Mucosa of descending colon (tissue), 3 donors: Measurements from ENCODE around the gene SCYGR7. TPM values are rescaled to one million over a fixed set of nuclear protein-coding genes. Genes with fewer than 3 reads are reported as not detected.
"Not testable (repeated sequence)": the region's sequence is repeated elsewhere in the genome, so short reads cannot be mapped to it uniquely, and the experiment has no call there.

Source experiments
- ATAC-seq: fragments of 200-7000 bp; cut with Tn5 transposase; one replicate; pipeline ENCODE4 v1.9.1; 2020; ENCODE audit warnings: mild to moderate bottlenecking, moderate library complexity
- DNase-seq, 3 donors: peaks; one replicate each; pipeline ENCODE4 v3.0.0-alpha.2; 2020
- H3K36me3 ChIP-seq: fragments of 200-600 bp; one replicate; pipeline ENCODE4 v1.8.0; 2021; ENCODE audit warnings: low read depth, mild to moderate bottlenecking
- H3K4me1 ChIP-seq: fragments of 200-600 bp; one replicate; pipeline ENCODE4 v1.8.0; 2021; ENCODE audit warnings: low read depth, mild to moderate bottlenecking
- H3K4me3 ChIP-seq: fragments of 200-600 bp; one replicate; pipeline ENCODE4 v1.8.0; 2021; ENCODE audit warnings: mild to moderate bottlenecking
- H3K9me3 ChIP-seq: fragments of 200-600 bp; one replicate; pipeline ENCODE4 v1.8.0; 2021; ENCODE audit warnings: mild to moderate bottlenecking
- intact Hi-C, 2 donors: fragments of 100-400 bp; cut with DNase I in 1 of 2; cut with micrococcal nuclease in 1 of 2; formaldehyde crosslinking; loops; one replicate each; pipeline versions ENCODE4 v1.11.0 to v1.11.1; 2022; cut with DNase I, micrococcal nuclease
- total RNA-seq, 3 donors: library from RNA; stranded (reverse); fragmentation: NEBNext Ultra II Directional in 2 of 3; extraction: Animal tissue kit (Norgen Biotek cat#: 25700) in 2 of 3; gene quantifications; one replicate each; pipeline versions ENCODE4 v1.2.1 to v1.2.4, GENCODE V29; 2021 to 2023
- TF ChIP-seq, protein P1 (sequence below): fragments of 200-600 bp; IDR thresholded peaks from one replicate; pipeline ENCODE4 v1.8.0; 2022; ENCODE audit warnings: antibody characterized with exemption, mild to moderate bottlenecking
- donor health status: DM: no; HTN: no; CAD: no; lungs with moderate emphysema.
- donor health status: DM: no; HTN: no; CAD: no.
- donor health status: DM: no; HTN: yes; CAD: no.

SCYGR7 gene
- total RNA-seq, 3 donors from 2014 or later: not detected

DNA sequence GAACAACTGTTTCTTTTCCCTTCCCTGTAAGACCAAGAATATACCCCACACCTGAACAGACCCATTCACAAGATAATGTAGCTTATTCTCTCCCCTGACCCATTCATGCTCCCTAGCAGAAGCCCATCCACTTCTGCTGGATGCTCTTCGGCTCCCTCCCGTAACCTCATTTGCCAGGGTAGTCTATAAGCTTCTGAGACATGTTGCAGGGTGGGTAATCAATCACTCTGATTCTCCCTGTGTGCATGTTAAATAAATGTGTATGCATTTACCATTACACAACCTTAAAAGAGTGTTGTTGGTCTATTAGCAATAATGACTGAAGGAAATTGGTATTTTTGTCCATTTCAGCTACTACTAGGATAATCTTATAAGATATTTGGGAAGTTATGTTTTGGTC, 11.6 kb upstream of the SCYGR7 start:
- Histone ChIP-seq H3K9me3 (no peaks in the 10 kb centered on the region), H3K4me1 (no peaks in the 10 kb centered on the region), H3K36me3 (no peaks in the 10 kb centered on the region), H3K4me3 (no peak overlapping the region)
- intact Hi-C loops: no loop called here
- TF ChIP-seq, protein P1, sequence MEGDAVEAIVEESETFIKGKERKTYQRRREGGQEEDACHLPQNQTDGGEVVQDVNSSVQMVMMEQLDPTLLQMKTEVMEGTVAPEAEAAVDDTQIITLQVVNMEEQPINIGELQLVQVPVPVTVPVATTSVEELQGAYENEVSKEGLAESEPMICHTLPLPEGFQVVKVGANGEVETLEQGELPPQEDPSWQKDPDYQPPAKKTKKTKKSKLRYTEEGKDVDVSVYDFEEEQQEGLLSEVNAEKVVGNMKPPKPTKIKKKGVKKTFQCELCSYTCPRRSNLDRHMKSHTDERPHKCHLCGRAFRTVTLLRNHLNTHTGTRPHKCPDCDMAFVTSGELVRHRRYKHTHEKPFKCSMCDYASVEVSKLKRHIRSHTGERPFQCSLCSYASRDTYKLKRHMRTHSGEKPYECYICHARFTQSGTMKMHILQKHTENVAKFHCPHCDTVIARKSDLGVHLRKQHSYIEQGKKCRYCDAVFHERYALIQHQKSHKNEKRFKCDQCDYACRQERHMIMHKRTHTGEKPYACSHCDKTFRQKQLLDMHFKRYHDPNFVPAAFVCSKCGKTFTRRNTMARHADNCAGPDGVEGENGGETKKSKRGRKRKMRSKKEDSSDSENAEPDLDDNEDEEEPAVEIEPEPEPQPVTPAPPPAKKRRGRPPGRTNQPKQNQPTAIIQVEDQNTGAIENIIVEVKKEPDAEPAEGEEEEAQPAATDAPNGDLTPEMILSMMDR: no peak
- no peak for ATAC-seq
- DNase-seq: no peak

DNA sequence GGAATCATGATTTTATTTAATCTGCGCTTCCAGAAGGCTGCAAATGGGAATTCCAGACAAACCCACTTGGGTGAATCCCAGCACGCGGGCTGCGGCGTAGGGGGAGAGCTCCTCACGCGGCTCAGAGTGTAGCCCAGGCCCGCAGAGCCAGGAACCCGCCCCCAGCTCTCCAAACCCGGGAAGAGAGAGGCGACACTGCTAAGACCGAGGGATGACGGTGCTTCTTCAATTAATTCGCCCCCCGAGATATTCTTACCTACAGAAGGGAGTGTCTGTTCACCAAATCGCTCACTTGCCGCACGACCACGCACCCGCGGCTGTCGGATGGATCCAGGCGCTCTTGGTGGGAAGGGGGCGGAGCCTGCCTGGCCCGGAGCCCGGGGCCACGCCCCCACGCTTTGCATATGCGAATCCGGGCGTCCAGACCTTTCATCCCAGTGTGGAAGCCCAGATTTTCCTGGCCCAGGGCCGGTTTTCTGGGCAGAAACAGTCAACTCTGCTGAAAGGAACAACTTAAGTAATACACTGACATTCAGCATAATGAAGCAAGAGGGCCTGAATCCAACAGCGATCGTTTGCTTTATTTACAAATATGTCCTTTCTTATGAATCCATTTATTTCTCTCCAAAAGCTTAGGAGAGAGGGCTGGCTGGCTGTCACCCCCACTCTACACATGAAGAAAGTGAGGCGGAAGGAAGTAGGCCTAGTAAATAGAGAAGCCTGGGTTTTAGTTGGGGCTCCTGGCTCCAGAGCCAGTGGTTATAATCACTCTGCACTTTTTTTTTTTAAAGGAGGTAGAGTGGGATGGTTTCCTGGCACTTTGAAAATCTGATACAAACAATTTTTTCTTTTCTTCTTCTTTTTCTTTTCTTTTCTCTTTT, 10.2 kb upstream of the SCYGR7 start, which contains the start of gene SLC19A3:
Gene SLC19A3, minus strand, starts transcription at position 342 of the 881 bp plus-strand sequence. CDS start 15,710 bp downstream, outside the sequence.
- Histone ChIP-seq H3K4me3 (peak within 1 kb of the TSS; percentile 24), H3K9me3 (no peaks in the 10 kb centered on the region), H3K4me1 (peaks cover 8% of the 10 kb centered on the region), H3K36me3 (no peaks in the 10 kb centered on the region)
- ATAC-seq (peak; percentile 98), DNase-seq (peak; percentile 93 to 97 (median 94))
- intact Hi-C loops: no loop called here
- TF ChIP-seq, protein P1: no peak

DNA sequence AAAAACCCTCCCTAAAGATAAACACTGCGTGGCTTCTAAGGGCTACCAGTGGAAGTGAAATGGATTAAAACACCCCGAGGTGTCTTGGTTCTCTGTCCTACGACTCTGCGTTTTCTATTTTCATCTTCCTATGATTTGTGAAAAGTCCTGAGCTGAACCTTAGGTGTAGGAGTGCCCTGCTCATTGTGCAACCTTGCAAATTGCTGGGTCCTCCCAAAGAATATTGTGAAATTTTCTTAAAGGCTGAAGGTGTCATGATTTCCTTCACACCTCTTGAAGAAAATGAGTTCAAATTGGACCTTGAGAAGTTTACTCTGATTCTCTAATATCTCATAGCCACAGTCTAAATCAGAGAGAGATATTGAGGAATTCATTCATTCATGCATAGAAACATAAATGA, 8.5 kb upstream of the SCYGR7 start:
- ATAC-seq: no peak
- Histone ChIP-seq H3K4me3 (no peak overlapping the region), H3K36me3 (no peaks in the 10 kb centered on the region), H3K9me3 (no peaks in the 10 kb centered on the region), H3K4me1 (peaks cover 8% of the 10 kb centered on the region)
- intact Hi-C loops: no loop called here
- TF ChIP-seq, protein P1: no peak
- no peak for DNase-seq

DNA sequence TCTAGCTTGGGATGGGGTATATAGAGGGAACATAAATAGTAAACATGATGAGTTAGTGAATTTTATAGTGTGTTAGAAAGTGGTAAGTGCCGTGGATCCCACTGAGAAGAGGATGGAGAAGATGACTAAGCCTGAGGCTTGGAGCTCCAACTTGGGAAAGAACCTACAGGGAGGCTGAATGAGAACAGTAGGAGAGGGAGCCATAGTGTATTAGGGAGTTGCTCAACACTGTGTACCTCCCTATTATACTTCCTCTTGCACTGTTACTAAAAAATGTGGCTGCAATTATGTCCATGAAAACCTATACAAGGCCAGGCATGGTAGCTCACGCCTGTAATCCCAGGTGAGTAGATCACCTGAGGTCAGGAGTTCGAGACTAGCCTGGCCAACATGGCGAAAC, 7.5 kb upstream of the SCYGR7 start:
- no peak for ATAC-seq

DNA sequence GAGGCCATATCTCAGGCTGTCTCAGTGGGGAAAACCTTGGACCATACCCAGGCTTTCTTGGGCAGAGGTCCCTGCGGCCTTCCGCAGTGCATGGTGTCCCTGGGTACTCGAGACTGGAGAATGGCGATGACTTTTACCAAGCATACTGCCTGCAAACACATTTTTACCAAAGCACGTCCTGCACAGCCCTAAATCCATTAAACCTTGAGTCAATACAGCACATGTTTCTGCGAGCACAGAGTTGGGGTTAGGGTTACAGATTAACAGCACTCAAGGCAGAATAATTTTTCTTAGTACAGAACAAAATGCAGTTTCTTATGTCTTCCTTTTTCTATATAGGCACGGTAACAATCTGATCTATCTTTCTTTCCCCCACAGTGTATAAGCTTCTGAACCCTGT, 5.3 kb upstream of the SCYGR7 start:
- ATAC-seq, H3K4me3 ChIP-seq, H3K4me1 ChIP-seq, intact Hi-C loops, H3K9me3 ChIP-seq, H3K36me3 ChIP-seq: not testable (repeated sequence)
- DNase-seq: peak in 1 of 3 donors; percentile 23

More for the DNA sequence above, 7.5 kb upstream of the SCYGR7 start:
- intact Hi-C loops: no loop called here
- Histone ChIP-seq H3K36me3 (no peaks in the 10 kb centered on the region), H3K9me3 (no peaks in the 10 kb centered on the region), H3K4me1 (peaks cover 8% of the 10 kb centered on the region), H3K4me3 (no peak overlapping the region)
- no peak for DNase-seq
- TF ChIP-seq, protein P1: no peak

DNA sequence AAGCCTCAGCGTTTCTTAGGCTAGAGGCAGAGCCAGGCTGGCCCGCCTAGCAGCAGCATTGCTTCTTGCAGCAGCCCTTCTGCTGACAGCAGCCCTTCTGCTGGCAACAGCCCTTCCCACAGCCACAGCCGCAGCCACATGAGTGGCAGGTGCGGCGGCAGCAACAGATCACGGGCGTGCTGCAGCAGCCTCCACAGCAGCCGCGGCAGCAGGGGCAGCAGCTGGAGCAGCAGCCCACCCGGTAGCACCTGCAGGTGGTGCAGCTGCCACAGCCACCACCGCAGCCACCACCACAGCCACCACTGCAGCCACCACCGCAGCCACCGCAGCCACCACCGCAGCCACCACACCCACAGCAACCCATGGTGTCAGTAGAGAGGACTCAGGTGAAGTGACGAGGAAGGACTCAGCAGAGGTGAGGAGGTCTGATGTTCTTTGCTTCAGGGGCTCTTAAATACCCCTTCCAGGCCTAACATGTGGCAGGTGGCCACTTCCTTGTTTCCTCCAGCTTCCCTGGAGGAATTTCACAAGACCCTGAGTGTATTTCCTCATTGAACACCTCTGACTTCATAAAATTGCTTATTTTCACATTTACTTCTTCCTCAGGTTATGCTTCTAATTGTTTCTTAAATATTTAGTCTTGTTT, 3.6 kb upstream of the SCYGR7 start, which contains the start of gene SCYGR6:
Gene SCYGR6, minus strand, starts transcription at position 364 of the 646 bp plus-strand sequence. Its CDS starts 0 bp downstream, at position 364.
- H3K36me3 ChIP-seq: no peaks in the 10 kb centered on the region
- TF ChIP-seq, protein P1: no peak
- ATAC-seq (no peak), DNase-seq (no peak)
- peaks cover 8% of the 10 kb centered on the region for H3K4me1 ChIP-seq
- H3K4me3 ChIP-seq: no peak within 1 kb of the TSS
- intact Hi-C loops: no loop called here
- no peaks in the 10 kb centered on the region for H3K9me3 ChIP-seq
